K562 (cell line): ENCODE results near the gene S100P. TPM values are rescaled to one million over a fixed set of nuclear protein-coding genes. Genes with fewer than 3 reads are reported as not detected.

Experiments used
- CEBPZ ChIP-seq: fragments of 150-350 bp; IDR thresholded peaks from 2 replicates; pipeline ENCODE4 v1.6.1; 2014; ENCODE audit warnings: low read depth, mild to moderate bottlenecking, low read length, borderline replicate concordance
- CGGBP1 ChIP-seq: fragments of 250-450 bp; sonication (Bioruptor Pico); IDR thresholded peaks from 2 replicates; pipeline ENCODE4 v1.9.0; 2021; ENCODE audit warnings: mild to moderate bottlenecking
- CREB3L1 ChIP-seq: fragments of 450-650 bp; IDR thresholded peaks from 2 replicates; pipeline ENCODE4 v1.6.1; 2014; ENCODE audit warnings: low read depth, mild to moderate bottlenecking, moderate library complexity, borderline replicate concordance
- DEAF1 ChIP-seq: fragments of 450-650 bp; formaldehyde crosslinking; IDR thresholded peaks from 2 replicates; pipeline ENCODE4 v1.4.0; 2020; ENCODE audit warnings: mild to moderate bottlenecking, moderate library complexity
- FIP1L1 ChIP-seq: fragments of 200-400 bp; formaldehyde crosslinking; IDR thresholded peaks from 2 replicates; pipeline ENCODE4 v1.6.1; 2018; ENCODE audit warnings: mild to moderate bottlenecking, low read depth, low read length; ENCODE audit not compliant: poor library complexity, severe bottlenecking
- FOXM1 ChIP-seq, 2 experiments: fragments of 450-650 bp in 1 of 2; sonication (generic) in 1 of 2; formaldehyde crosslinking in 1 of 2; IDR thresholded peaks; 2 replicates each; pipeline versions ENCODE4 v1.6.1 to v1.9.0; 2017 to 2022; ENCODE audit warnings: low read depth in 2 of 2, mild to moderate bottlenecking in 2 of 2, missing genetic modification reagents in 1 of 2, moderate library complexity in 1 of 2
- GTF2A2 ChIP-seq: IDR thresholded peaks from 2 replicates; pipeline ENCODE4 v1.6.1; 2016; ENCODE audit warnings: mild to moderate bottlenecking, missing genetic modification characterization, missing compliant biosample characterization
- KDM4B ChIP-seq, 2 experiments: fragments of 450-650 bp in 1 of 2; sonication (generic) in 1 of 2; IDR thresholded peaks; 2 replicates each; pipeline ENCODE4 v1.6.1; 2016 to 2017; ENCODE audit warnings: borderline replicate concordance in 2 of 2, antibody characterized with exemption in 1 of 2, low read depth in 1 of 2, mild to moderate bottlenecking in 1 of 2
- LARP7 ChIP-seq: fragments of 450-650 bp; IDR thresholded peaks from 2 replicates; pipeline ENCODE4 v1.6.1; 2016
- MAZ ChIP-seq, 2 experiments: fragments of 450-650 bp in 1 of 2; sonication (generic) in 1 of 2; formaldehyde crosslinking; IDR thresholded peaks in 1 of 2; conservative IDR thresholded peaks in 1 of 2; 2 replicates each; pipeline versions ENCODE4 v1.4.0 to v1.5.0; 2020; ENCODE audit warnings: mild to moderate bottlenecking in 1 of 2, missing genetic modification reagents in 1 of 2
- MTF1 ChIP-seq: fragments of 250-450 bp; sonication (Bioruptor Pico); IDR thresholded peaks from 2 replicates; pipeline ENCODE4 v1.9.0; 2021; ENCODE audit warnings: moderate library complexity, mild to moderate bottlenecking, inconsistent platforms, borderline replicate concordance
- NCOA2 ChIP-seq, 2 experiments: fragments of 450-650 bp; IDR thresholded peaks; 2 replicates each; pipeline ENCODE4 v1.6.1; 2018; ENCODE audit warnings: mild to moderate bottlenecking in 2 of 2, moderate library complexity in 1 of 2; ENCODE audit not compliant: partially characterized antibody in 2 of 2
- RFX1 ChIP-seq: fragments of 450-650 bp; IDR thresholded peaks from 2 replicates; pipeline ENCODE4 v1.6.1; 2016; ENCODE audit warnings: mild to moderate bottlenecking, moderate library complexity
- TAL1 ChIP-seq: fragments of 450-650 bp; IDR thresholded peaks from 2 replicates; pipeline ENCODE4 v1.6.1; 2016; ENCODE audit warnings: mild to moderate bottlenecking
- TSC22D4 ChIP-seq: fragments of 450-650 bp; IDR thresholded peaks from 2 replicates; pipeline ENCODE4 v1.6.1; 2016; ENCODE audit warnings: missing genetic modification characterization, missing biosample characterization, control low read depth
- ZNF431 ChIP-seq: sonication (generic); formaldehyde crosslinking; IDR thresholded peaks from 2 replicates; pipeline ENCODE4 v1.8.0; 2022; ENCODE audit warnings: mild to moderate bottlenecking, missing genetic modification reagents
- ZNF699 ChIP-seq: fragments of 250-450 bp; sonication (Bioruptor Pico); IDR thresholded peaks from 2 replicates; pipeline ENCODE4 v1.8.0; 2021; ENCODE audit warnings: mild to moderate bottlenecking, moderate library complexity; ENCODE audit not compliant: insufficient replicate concordance
- ZNF740 ChIP-seq, 3 experiments: fragments of 200-800 bp in 1 of 3; sonication (Bioruptor generic) in 1 of 3; sonication (generic) in 1 of 3; formaldehyde crosslinking in 1 of 3; IDR thresholded peaks; 2 replicates each; pipeline versions ENCODE4 v1.6.1 to v1.8.0; 2016 to 2022; ENCODE audit warnings: mild to moderate bottlenecking in 2 of 3, missing compliant biosample characterization in 2 of 3, missing genetic modification characterization in 2 of 3, missing genetic modification reagents in 1 of 3
- polyA plus RNA-seq, 8 experiments: library from polyadenylated mRNA; depleted of rRNA in 4 of 8; stranded (reverse) in 5 of 8; unstranded in 3 of 8; fragments of >200 nt; fragmentation: Nextera tagmentation in 2 of 8; fragmentation: Illumina TruSeq in 1 of 8; extraction: Ambion mirVana in 2 of 8; extraction: Trizol in 1 of 8; gene quantifications; 2 replicates each; pipeline versions ENCODE4 v1.2.1 to v1.2.3, GENCODE V29; 2011 to 2014; ENCODE audit warnings: inconsistent platforms in 1 of 8, missing spikeins in 1 of 8
- total RNA-seq, 7 experiments: library from RNA; depleted of rRNA in 6 of 7; stranded (reverse); fragments of >200 nt in 6 of 7; fragmentation: Illumina TruSeq in 2 of 7; extraction: Trizol in 2 of 7; gene quantifications; 2 replicates each; pipeline versions ENCODE4 v1.2.1 to v1.2.3, GENCODE V29; 2011 to 2021; ENCODE audit warnings: low replicate concordance in 1 of 7

The S100P gene
- total and polyA plus RNA-seq, 9 of the 15 experiments (the other 6 are each of a cell fraction or from before 2014, with no cell fraction given): 4.1 to 23.8 (median 7.5) TPM

- TF ChIP-seq ZNF740 (CRISPR knock-in tag; IDR thresholded peaks at IDR 0.05) (no peak; the same call in none of the 2 replicates), ZNF740 (tag; IDR thresholded peaks at IDR 0.05) (no peak), KDM4B (IDR thresholded peaks at IDR 0.05; ENCODE audit: borderline replicate concordance in 2 of 2, low read depth in 1 of 2) (no peak), CREB3L1 (peak; percentile 68; the same call in 1 of the 2 replicates), CGGBP1 (CRISPR knock-in tag) (no peak), MTF1 (CRISPR knock-in tag) (no peak), NCOA2 (IDR thresholded peaks at IDR 0.05; ENCODE audit: partially characterized antibody in 2 of 2) (no peak), TAL1 (no peak), FOXM1 (IDR thresholded peaks at IDR 0.05; ENCODE audit: low read depth) (no peak), FOXM1 (CRISPR knock-in tag; IDR thresholded peaks at IDR 0.05; ENCODE audit: low read depth) (no peak), ZNF431 (CRISPR knock-in tag) (peak; percentile 58; the same call in 1 of the 2 replicates), ZNF699 (CRISPR knock-in tag) (no peak), GTF2A2 (tag) (no peak), CEBPZ (no peak), MAZ (CRISPR knock-in tag; conservative IDR thresholded peaks at IDR 0.05 in 1 of 2, IDR thresholded peaks at IDR 0.05 in 1 of 2) (peak in 1 of 2 experiments; percentile 33; a peak in 1 of 4 replicates), DEAF1 (CRISPR knock-in tag) (no peak), TSC22D4 (tag) (no peak), LARP7 (no peak), FIP1L1 (no peak), RFX1 (no peak)
Measured at GRCh38 chr4:6688879-6689505, 4.7 kb upstream of the S100P start (continued).
